Measurements from ENCODE around the gene TXNRD1. TPM values are rescaled to one million over a fixed set of nuclear protein-coding genes. Genes with fewer than 3 reads are reported as not detected.

Gene TXNRD1
- total RNA-seq, 4 donors from 2014 or later, result 23.4 to 43.2 (median 35.6) TPM

- 93 to 96% methylated on average over 6 of the region's 6 CpGs for WGBS, 2 donors
- H3K4me3 ChIP-seq (ENCODE audit: low read depth, poor library complexity, severe bottlenecking), result no peak overlapping the region
- TF ChIP-seq CTCF (IDR thresholded peaks at IDR 0.05) (no peak), POLR2A (IDR thresholded peaks at IDR 0.05) (no peak)
- DNase-seq (ENCODE audit: low spot score in 2 of 2), result no peak
- intact Hi-C loops (cut with DNase I; ENCODE audit: low total_unique reads), result no loop called here
Measured at GRCh38 chr12:104232609-104233280, 17.2 kb downstream of the TXNRD1 start.

- intact Hi-C loops (cut with DNase I; ENCODE audit: low total_unique reads), result no loop called here
- no peak overlapping the region for H3K4me3 ChIP-seq (ENCODE audit: low read depth, poor library complexity, severe bottlenecking)
- no peak for DNase-seq (ENCODE audit: low spot score in 2 of 2)
- no peak for TF ChIP-seq POLR2A (IDR thresholded peaks at IDR 0.05)
- TF ChIP-seq CTCF (IDR thresholded peaks at IDR 0.05), result no peak
- 83 to 96% methylated on average over 7 of the region's 7 CpGs for WGBS, 2 donors
Measured at GRCh38 chr12:104234926-104235499, 19.4 kb downstream of the TXNRD1 start.

- WGBS, 2 donors, result 90 to 95% methylated on average over 8 of the region's 8 CpGs
- no peak overlapping the region for H3K4me3 ChIP-seq (ENCODE audit: low read depth, poor library complexity, severe bottlenecking)
- no peak for DNase-seq (ENCODE audit: low spot score in 2 of 2)
- intact Hi-C loops (cut with DNase I; ENCODE audit: low total_unique reads), result no loop called here
- TF ChIP-seq POLR2A (IDR thresholded peaks at IDR 0.05), result no peak
- no peak for TF ChIP-seq CTCF (IDR thresholded peaks at IDR 0.05)
Measured at GRCh38 chr12:104237930-104238329, 22.4 kb downstream of the TXNRD1 start.

GRCh38 chr12:104242546-104243206 is 27.1 kb downstream of the TXNRD1 start:
- TF ChIP-seq POLR2A (IDR thresholded peaks at IDR 0.05) (no peak), CTCF (IDR thresholded peaks at IDR 0.05) (no peak)
- DNase-seq (ENCODE audit: low spot score in 2 of 2), result no peak
- WGBS, 2 donors, result 57 to 70% methylated on average over 3 of the region's 3 CpGs
- H3K4me3 ChIP-seq (ENCODE audit: low read depth, poor library complexity, severe bottlenecking), result no peak overlapping the region
- intact Hi-C loops (cut with DNase I; ENCODE audit: low total_unique reads), result no loop called here

GRCh38 chr12:104243551-104243950 is 28.0 kb downstream of the TXNRD1 start:
- H3K4me3 ChIP-seq (ENCODE audit: low read depth, poor library complexity, severe bottlenecking), result no peak overlapping the region
- intact Hi-C loops (cut with DNase I; ENCODE audit: low total_unique reads), result no loop called here
- no peak for DNase-seq (ENCODE audit: low spot score in 2 of 2)
- TF ChIP-seq POLR2A (IDR thresholded peaks at IDR 0.05), result no peak
- no peak for TF ChIP-seq CTCF (IDR thresholded peaks at IDR 0.05)
- WGBS, 2 donors, result 25 to 40% methylated on average over 4 of the region's 4 CpGs

All from lower leg skin (tissue), 4 donors.